Measurements from ENCODE around the gene ATP5PB. TPM values are rescaled to one million over a fixed set of nuclear protein-coding genes. Genes with fewer than 3 reads are reported as not detected.

ATP5PB gene
- total and polyA plus RNA-seq, 4 donors = 194 to 256 (median 203) TPM

- H3K36me3 ChIP-seq (ENCODE audit: control insufficient read depth in 4 of 4, insufficient read depth in 4 of 4, low read length in 4 of 4) = peaks cover 12 to 18% (median 14%) of the 10 kb centered on the region in 4 donors
- 52 to 59% methylated on average over 3 of the region's 3 CpGs for WGBS, 2 donors
- peak overlapping the region in 1 of 2 donors; percentile 94 for H3K27ac ChIP-seq (ENCODE audit: low read depth in 1 of 2, low read length in 1 of 2)
- peak overlapping the region; percentile 94 to 95 for H3K9ac ChIP-seq (ENCODE audit: insufficient read depth in 1 of 2, low read length in 2 of 2)
- H3K9me3 ChIP-seq (ENCODE audit: control insufficient read depth in 4 of 4, insufficient read depth in 3 of 4, low read length in 3 of 4) = no peaks in the 10 kb centered on the region
- peaks cover 2 to 37% (median 14%) of the 10 kb centered on the region in 5 donors for H3K4me1 ChIP-seq (ENCODE audit: control insufficient read depth in 5 of 5, insufficient read depth in 5 of 5, low read length in 5 of 5)
- H3K27me3 ChIP-seq (ENCODE audit: control insufficient read depth in 3 of 3, insufficient read depth in 3 of 3, low read length in 2 of 3) = no peaks in the 10 kb centered on the region
- no peak for ATAC-seq (ENCODE audit: insufficient read depth, low FRiP score)
- TF ChIP-seq CTCF (IDR thresholded peaks at IDR 0.05; ENCODE audit: control extremely low read depth, extremely low read depth) = no peak
- H3K4me3 ChIP-seq = peak overlapping the region; percentile 66
- DNase-seq = no peak
Measured at GRCh38 chr1:111450185-111450584, 921 bp downstream of the ATP5PB start.

DNA sequence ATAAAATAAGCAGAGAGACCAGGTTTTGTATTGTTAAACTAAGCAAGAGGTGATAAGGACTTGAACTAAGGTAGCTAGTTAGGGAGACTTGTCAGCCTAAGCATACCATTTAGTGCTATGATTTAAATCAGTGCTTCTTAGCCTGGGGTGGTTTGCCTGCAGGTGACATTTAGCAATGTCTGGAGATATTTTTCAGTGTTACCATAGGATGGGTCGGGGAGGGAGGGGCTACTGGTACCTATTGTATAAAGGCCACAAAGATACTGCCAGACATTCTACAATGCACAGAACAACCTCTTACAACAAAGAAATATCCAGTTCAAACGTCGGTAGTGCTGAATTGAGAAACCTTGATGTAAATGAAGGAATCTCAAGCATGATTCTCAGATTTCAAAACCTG is 3.3 kb downstream of the ATP5PB start:
- Histone ChIP-seq H3K4me3 (no peak overlapping the region), H3K9ac (ENCODE audit: insufficient read depth in 1 of 2, low read length in 2 of 2) (no peak overlapping the region), H3K36me3 (ENCODE audit: control insufficient read depth in 4 of 4, insufficient read depth in 4 of 4, low read length in 4 of 4) (peaks cover 9 to 20% (median 15%) of the 10 kb centered on the region in 4 donors), H3K4me1 (ENCODE audit: control insufficient read depth in 5 of 5, insufficient read depth in 5 of 5, low read length in 5 of 5) (peaks cover 2 to 37% (median 11%) of the 10 kb centered on the region in 5 donors), H3K27ac (ENCODE audit: low read depth in 1 of 2, low read length in 1 of 2) (no peak overlapping the region), H3K27me3 (ENCODE audit: control insufficient read depth in 3 of 3, insufficient read depth in 3 of 3, low read length in 2 of 3) (no peaks in the 10 kb centered on the region), H3K9me3 (ENCODE audit: control insufficient read depth in 4 of 4, insufficient read depth in 3 of 4, low read length in 3 of 4) (no peaks in the 10 kb centered on the region)
- TF ChIP-seq CTCF (IDR thresholded peaks at IDR 0.05; ENCODE audit: control extremely low read depth, extremely low read depth) = no peak
- ATAC-seq (ENCODE audit: insufficient read depth, low FRiP score) = no peak
- DNase-seq = no peak
- WGBS, 2 donors = 76 to 90% methylated on average over 3 of the region's 3 CpGs

DNA sequence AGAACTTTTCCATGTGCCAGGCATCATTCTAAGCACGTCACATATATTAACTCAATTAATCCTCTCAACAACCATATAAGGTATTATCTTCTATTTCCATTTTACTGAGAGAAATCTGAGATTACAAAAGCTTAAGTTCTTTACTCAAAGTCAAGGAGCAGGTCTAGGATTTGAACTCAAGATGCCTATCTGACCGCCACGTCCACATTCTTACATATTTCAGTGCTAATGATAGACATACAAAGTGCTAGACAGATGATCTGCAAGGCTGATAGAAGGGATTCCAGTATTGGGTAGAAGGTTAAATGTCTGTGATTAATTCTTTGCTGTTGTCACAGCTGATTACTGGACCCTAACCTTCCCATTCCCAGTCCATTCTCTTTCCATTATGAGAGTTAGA is 4.4 kb downstream of the ATP5PB start:
- 90 to 91% methylated on average over 3 of the region's 3 CpGs for WGBS, 2 donors
- peaks cover 12 to 25% (median 23%) of the 10 kb centered on the region in 4 donors for H3K36me3 ChIP-seq (ENCODE audit: control insufficient read depth in 4 of 4, insufficient read depth in 4 of 4, low read length in 4 of 4)
- TF ChIP-seq CTCF (IDR thresholded peaks at IDR 0.05; ENCODE audit: control extremely low read depth, extremely low read depth) = no peak
- peaks cover 2 to 33% (median 8%) of the 10 kb centered on the region in 5 donors for H3K4me1 ChIP-seq (ENCODE audit: control insufficient read depth in 5 of 5, insufficient read depth in 5 of 5, low read length in 5 of 5)
- ATAC-seq (ENCODE audit: insufficient read depth, low FRiP score) (no peak), DNase-seq (no peak)
- H3K9me3 ChIP-seq (ENCODE audit: control insufficient read depth in 4 of 4, insufficient read depth in 3 of 4, low read length in 3 of 4) = no peaks in the 10 kb centered on the region
- no peaks in the 10 kb centered on the region for H3K27me3 ChIP-seq (ENCODE audit: control insufficient read depth in 3 of 3, insufficient read depth in 3 of 3, low read length in 2 of 3)
- H3K9ac ChIP-seq (ENCODE audit: insufficient read depth in 1 of 2, low read length in 2 of 2) = no peak overlapping the region
- H3K27ac ChIP-seq (ENCODE audit: low read depth in 1 of 2, low read length in 1 of 2) = no peak overlapping the region
- no peak overlapping the region for H3K4me3 ChIP-seq
